Measurements from ENCODE around the gene CTXN2.

DNA sequence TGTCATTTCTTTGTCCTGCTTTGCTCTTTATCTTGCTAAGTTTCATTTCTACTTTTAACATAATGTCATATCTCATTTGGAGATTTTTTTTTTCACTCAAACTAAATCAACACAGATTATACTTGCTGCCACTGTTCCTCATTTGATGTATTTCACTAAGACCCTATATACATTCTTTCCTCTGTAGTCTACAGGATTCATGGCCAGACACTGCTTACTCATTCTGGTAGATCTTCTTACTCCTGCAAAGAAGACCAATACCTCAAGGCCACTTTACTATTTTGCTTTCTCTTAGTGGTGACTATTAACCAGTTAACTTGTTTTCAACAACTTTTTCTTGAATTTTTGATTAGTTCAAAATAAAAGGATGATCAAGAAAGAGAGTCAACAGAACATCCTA, 44.1 kb upstream of the CTXN2 start:
- TF ChIP-seq, protein P1, sequence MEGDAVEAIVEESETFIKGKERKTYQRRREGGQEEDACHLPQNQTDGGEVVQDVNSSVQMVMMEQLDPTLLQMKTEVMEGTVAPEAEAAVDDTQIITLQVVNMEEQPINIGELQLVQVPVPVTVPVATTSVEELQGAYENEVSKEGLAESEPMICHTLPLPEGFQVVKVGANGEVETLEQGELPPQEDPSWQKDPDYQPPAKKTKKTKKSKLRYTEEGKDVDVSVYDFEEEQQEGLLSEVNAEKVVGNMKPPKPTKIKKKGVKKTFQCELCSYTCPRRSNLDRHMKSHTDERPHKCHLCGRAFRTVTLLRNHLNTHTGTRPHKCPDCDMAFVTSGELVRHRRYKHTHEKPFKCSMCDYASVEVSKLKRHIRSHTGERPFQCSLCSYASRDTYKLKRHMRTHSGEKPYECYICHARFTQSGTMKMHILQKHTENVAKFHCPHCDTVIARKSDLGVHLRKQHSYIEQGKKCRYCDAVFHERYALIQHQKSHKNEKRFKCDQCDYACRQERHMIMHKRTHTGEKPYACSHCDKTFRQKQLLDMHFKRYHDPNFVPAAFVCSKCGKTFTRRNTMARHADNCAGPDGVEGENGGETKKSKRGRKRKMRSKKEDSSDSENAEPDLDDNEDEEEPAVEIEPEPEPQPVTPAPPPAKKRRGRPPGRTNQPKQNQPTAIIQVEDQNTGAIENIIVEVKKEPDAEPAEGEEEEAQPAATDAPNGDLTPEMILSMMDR (IDR thresholded peaks at IDR 0.05): no peak
- TF ChIP-seq POLR2A (IDR thresholded peaks at IDR 0.05): no peak
